Spleen (tissue), 7 donors: ENCODE data around the gene CFAP20DC.

Experiments used
- CTCF ChIP-seq, 11 experiments: fragments of 200-600 bp in 7 of 11; fragments of 450-650 bp in 4 of 11; sonication (generic) in 4 of 11; IDR thresholded peaks in 8 of 11; conservative IDR thresholded peaks in 3 of 11; 1 replicate in 7 of 11; 2 replicates in 4 of 11; pipeline versions ENCODE4 v1.4.0 to v1.8.0; 2016 to 2021; ENCODE audit warnings: antibody characterized with exemption in 11 of 11, inconsistent platforms in 4 of 11, mild to moderate bottlenecking in 1 of 11
- POLR2A ChIP-seq, 3 donors: fragments of 450-650 bp; IDR thresholded peaks; one replicate each; pipeline ENCODE4 v1.5.1; 2017; ENCODE audit warnings: antibody characterized with exemption in 3 of 3, mild to moderate bottlenecking in 1 of 3
- POLR2AphosphoS5 ChIP-seq, 3 donors: sonication (generic); formaldehyde crosslinking; IDR thresholded peaks; one replicate each; pipeline ENCODE4 v1.5.1; 2017; ENCODE audit warnings: antibody characterized with exemption in 3 of 3
- donor health status: DM: no; HTN: no; CAD: no; lungs with moderate emphysema.
- donor health status: DM: no; HTN: no; CAD: no.
- donor health status: DM: no; HTN: no; CAD: no.

GRCh38 chr3:58748024-58748423 is 301.8 kb downstream of the CFAP20DC start:
- no peak for TF ChIP-seq CTCF (IDR thresholded peaks at IDR 0.05 in 8 of 11, conservative IDR thresholded peaks at IDR 0.05 in 3 of 11)
- no peak for TF ChIP-seq POLR2AphosphoS5 (IDR thresholded peaks at IDR 0.05)
- no peak for TF ChIP-seq POLR2A (IDR thresholded peaks at IDR 0.05)
